HuH-7 (cell line): ENCODE measurements around the gene TMED1.

Experiments used
- DNase-seq: peaks from one replicate; pipeline ENCODE4 v3.0.0; 2011; ENCODE audit warnings: low spot score

Gene TMED1

GRCh38 chr19:10811391-10812111 is 24.5 kb downstream of the TMED1 start:
- DNase-seq = no peak

GRCh38 chr19:10809651-10810285 is 26.2 kb downstream of the TMED1 start:
- no peak for DNase-seq

- no peak for DNase-seq
Observed at GRCh38 chr19:10808937-10809649, 26.9 kb downstream of the TMED1 start.

- no peak for DNase-seq
Observed at GRCh38 chr19:10805758-10806247, 30.2 kb downstream of the TMED1 start.

GRCh38 chr19:10805065-10805757 is 30.8 kb downstream of the TMED1 start:
- no peak for DNase-seq

GRCh38 chr19:10803252-10803651 is 32.8 kb downstream of the TMED1 start:
- DNase-seq = no peak

- DNase-seq = no peak
Observed at GRCh38 chr19:10802479-10802878, 33.5 kb downstream of the TMED1 start.

GRCh38 chr19:10800488-10800887 is 35.5 kb downstream of the TMED1 start:
- no peak for DNase-seq

GRCh38 chr19:10797541-10798256 is 38.3 kb downstream of the TMED1 start:
- no peak for DNase-seq

- DNase-seq = no peak
Observed at GRCh38 chr19:10797078-10797477, 38.9 kb downstream of the TMED1 start.

GRCh38 chr19:10796653-10797052 is 39.4 kb downstream of the TMED1 start:
- no peak for DNase-seq

GRCh38 chr19:10789866-10790265 is 46.1 kb downstream of the TMED1 start:
- no peak for DNase-seq

GRCh38 chr19:10788146-10788545 is 47.9 kb downstream of the TMED1 start:
- no peak for DNase-seq

- no peak for DNase-seq
Observed at GRCh38 chr19:10784257-10784656, 51.8 kb downstream of the TMED1 start.

GRCh38 chr19:10782795-10783194 is 53.2 kb downstream of the TMED1 start:
- no peak for DNase-seq
